NCI-H1417 treated with DMSO at 0.1 percent for 48 hours (cell line): ENCODE results near the gene HELT.

ENCODE experiments used
- DNase-seq: peaks from one replicate; lab custom pipeline; 2025; lab: John Stamatoyannopoulos, UW

Gene HELT

GRCh38 chr4:185003596-185004351 lies 14.5 kb upstream of the HELT start:
- no peak for DNase-seq

GRCh38 chr4:185004562-185005218 lies 13.6 kb upstream of the HELT start:
- DNase-seq, result no peak

GRCh38 chr4:185005219-185005819 lies 13.0 kb upstream of the HELT start:
- peak; percentile 30 for DNase-seq

- no peak for DNase-seq
Measured at GRCh38 chr4:185011408-185011807, 6.9 kb upstream of the HELT start.

- no peak for DNase-seq
Measured at GRCh38 chr4:185013417-185014125, 4.7 kb upstream of the HELT start.

- no peak for DNase-seq
Measured at GRCh38 chr4:185015108-185015507, 3.2 kb upstream of the HELT start.

GRCh38 chr4:185016101-185016940 lies 2.0 kb upstream of the HELT start:
- no peak for DNase-seq

- no peak for DNase-seq
Measured at GRCh38 chr4:185016946-185017758, 1.1 kb upstream of the HELT start.

GRCh38 chr4:185018834-185019455 lies 655 bp downstream of the HELT start:
- no peak for DNase-seq

GRCh38 chr4:185019456-185020292 lies 1.4 kb downstream of the HELT start:
- no peak for DNase-seq

GRCh38 chr4:185020293-185020808 lies 2.1 kb downstream of the HELT start:
- DNase-seq, result no peak

- DNase-seq, result no peak
Measured at GRCh38 chr4:185020863-185021761, 2.8 kb downstream of the HELT start.

GRCh38 chr4:185023471-185023870 lies 5.2 kb downstream of the HELT start:
- DNase-seq, result no peak

- DNase-seq, result no peak
Measured at GRCh38 chr4:185028625-185029024, 10.3 kb downstream of the HELT start.

GRCh38 chr4:185031611-185032010 lies 13.3 kb downstream of the HELT start:
- no peak for DNase-seq

- no peak for DNase-seq
Measured at GRCh38 chr4:185033072-185033471, 14.8 kb downstream of the HELT start.

- DNase-seq, result no peak
Measured at GRCh38 chr4:185033950-185034349, 15.7 kb downstream of the HELT start.

GRCh38 chr4:185035284-185035683 lies 17.0 kb downstream of the HELT start:
- no peak for DNase-seq
